HG02763 (cell line): ENCODE data around the gene NTN1.

Source experiments
- ATAC-seq: cut with Tn5 transposase; IDR thresholded peaks from one replicate; pipeline ENCODE4 v1.9.1; 2021; ENCODE audit warnings: mild to moderate bottlenecking, moderate library complexity; ENCODE audit not compliant: unreplicated experiment

Gene NTN1

DNA sequence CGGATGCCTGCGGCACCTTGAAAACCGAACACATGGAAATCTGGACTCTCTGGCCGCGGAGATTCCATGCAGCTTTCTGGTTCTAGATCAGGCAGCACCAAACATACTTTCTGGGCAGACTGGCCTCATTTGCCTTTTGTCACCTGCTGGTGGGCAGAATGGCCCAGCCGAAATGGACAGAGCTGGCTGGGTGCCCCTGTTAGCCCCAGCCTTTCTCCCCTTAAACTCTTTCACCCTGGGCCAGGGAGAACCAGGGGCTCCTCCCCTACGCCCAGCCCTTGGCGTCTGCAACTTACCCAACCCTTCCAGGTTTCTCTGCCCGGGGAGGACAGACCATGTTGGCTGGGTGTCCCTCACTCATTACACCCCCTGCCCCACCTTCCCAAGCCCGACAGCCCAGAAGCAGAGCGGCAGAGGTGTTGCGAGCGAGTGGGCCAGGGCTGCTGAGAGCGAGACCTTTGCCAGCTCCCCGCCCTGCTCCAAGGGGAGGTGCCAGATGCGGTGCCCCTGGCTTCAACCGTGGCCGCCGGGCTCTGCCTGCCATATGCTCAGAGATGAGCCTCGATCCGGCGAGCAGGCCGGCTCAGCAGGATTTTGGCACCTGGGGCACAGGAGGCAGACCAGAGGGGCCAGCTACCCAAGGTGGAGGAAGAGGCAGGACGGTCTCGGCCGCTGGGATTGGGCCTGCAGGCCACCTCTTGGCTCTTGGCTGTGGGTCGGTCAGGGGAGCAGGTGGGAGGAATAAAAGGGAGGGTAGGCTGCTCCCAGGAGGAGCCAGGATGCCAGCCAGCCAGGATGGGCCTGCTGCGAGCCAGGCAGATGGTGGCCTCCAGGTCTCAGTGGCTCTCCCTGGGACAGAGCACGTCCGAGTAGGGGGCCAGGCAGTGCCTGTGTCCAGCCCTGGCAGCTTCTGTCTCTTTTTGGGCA lies 191.3 kb downstream of the NTN1 start:
- ATAC-seq = no peak

DNA sequence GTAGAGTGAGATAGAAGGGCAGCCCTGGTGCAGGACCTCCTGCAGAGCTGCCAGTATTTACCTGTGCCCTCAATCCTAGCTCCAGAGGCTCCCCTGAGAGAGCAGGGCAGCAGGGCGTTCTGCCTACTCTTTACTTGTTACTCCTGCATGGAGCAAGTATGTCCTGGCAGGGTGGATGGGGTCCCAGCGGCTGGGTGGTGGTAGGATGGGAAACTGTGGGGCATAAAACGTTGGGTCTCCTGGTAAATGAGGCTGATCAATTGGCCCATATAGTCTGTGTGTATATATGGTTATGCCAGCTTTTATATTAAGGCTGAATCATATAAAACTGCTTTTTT lies 192.0 kb downstream of the NTN1 start:
- no peak for ATAC-seq

DNA sequence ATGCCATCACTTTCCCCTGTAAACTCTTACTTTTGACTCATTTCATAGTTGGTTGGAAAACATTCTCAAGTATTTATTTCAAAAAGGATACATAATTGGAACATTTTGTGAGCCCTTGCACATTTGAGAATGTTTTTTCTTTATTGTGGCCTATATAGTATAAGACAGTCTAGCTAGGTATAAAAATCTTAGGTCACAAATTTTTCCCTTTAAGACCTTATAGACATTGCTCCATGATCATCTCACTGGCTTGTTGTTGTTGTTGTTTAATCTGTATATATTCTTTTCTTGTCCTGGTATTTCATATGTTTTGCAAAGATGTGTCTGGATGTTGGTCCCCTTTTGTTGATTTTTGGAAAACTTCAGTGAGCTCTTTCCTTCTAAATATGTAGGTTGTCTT lies 194.2 kb downstream of the NTN1 start:
- ATAC-seq = no peak

DNA sequence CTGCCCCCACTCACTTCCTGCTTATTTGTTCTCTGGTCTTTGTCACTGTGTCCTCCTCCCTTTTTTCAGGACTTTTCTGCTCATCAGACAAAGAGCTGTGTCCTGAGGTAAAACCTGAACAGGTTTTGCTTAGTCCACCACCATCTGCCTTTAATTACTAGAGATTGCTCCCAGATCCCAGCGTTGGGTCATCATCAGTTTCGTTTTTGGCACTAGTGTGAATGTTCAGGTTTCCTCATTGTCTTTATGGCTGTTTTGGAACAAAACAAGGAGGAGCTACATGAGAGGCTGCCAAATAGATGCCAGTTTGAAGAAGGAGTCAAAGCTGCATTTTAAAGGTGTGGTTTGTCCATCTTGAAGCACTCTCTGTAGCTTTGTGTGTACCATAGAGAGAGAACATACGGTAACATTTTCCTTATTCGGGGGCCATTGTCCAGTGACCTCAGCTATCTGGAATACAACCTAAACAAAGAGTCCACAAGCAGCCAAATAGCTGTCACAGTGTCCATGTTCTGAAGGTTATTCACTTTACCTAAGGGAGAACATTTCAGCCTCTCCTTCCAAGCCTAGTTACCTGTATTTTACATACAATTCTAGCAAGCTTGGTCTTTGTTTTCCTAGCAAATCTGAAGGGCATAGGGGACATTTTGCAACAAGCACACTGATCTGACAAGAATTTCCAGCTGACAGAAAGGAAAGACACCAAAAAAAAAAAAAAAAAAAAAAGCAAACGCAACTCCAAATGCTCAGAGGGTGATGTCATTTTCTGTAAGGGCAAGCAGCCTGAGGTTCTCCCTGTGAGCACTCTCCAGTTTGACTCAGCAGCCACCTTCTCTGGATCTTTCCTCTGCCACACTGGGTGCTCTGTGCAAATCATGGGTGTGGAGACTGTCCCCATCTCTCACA lies 196.1 kb downstream of the NTN1 start:
- no peak for ATAC-seq

DNA sequence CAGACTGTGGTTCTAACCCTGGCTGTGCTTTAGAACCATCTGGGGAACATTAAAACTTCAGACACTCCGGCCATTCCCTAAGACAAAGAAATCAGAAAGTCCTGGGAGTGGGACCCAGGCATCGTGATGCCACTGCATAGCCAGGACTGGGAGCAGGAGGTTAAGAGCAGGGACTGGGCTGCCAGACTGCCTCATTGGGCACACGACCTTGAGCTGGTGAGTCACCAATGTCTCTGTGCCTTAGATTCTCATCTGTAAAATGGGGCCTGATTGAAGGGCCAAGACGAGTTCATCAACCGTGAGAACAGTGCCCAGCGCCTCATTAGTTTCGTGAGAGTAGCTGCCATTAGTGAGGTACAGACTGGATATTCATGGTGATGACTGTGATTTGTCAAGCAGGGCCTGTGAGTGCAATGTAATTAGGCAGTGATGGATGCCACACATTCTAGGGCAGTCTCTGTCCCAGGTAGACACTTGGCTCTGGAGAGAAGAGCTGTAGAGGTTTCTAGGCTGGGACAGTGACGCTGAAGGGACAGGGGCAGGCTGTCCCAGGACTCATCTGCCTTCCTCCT lies 196.8 kb downstream of the NTN1 start:
- no peak for ATAC-seq

DNA sequence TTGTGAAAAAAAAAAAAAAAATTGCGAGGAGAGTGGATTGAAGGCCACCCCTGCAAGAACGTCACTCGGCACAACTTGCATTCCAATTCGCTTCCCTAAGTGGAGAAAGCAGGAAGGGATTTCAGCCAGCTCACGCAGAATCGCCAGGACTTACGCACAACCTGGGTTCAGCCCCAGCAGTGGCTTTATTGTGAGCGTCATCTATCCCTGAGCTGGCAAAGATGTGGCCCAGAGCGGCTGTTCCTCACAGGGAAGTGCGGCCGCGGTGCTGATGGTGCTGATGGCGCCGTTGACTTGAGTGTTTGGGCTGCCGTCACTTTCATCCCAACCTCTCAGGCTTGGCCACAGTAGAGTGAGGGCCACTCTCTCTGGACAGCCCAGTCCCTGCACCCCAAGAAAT lies 197.6 kb downstream of the NTN1 start:
- no peak for ATAC-seq

DNA sequence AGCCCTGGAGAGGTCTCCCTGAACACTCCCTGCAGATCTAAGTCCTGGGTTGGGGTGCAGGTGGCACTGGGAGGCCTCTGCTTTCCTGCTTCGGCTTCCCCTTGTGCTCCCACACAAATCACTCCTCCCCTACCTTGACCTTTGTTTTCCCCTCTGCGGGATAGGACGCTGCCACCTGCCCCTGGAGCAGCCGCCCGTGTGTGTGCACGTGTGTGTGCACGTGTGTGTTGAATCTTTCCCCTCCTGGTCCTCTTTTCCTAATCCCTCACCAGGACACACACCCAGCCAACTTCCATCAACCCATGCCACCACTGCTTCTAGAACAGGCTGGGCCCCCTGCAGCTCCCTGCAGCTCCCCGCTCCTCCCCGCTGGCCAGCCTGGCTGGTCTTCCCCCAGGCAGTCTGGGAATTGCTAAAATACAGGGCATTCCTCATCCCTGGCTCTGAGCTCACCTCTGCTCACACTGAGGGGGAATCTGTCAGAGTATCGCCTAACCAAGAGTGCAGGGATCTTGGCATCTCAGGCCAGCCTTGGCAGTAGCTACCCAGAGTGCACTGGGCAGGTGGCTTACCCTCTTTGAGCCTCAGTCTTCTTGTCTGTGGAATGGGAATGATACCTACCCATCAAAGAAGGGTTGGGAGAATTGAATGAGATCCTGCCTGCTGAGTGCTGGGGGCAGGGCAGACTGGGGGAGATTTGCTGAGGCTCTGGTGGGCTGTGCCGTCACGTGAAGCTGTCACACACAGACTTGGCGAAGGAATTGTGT lies 198.5 kb downstream of the NTN1 start:
- no peak for ATAC-seq

DNA sequence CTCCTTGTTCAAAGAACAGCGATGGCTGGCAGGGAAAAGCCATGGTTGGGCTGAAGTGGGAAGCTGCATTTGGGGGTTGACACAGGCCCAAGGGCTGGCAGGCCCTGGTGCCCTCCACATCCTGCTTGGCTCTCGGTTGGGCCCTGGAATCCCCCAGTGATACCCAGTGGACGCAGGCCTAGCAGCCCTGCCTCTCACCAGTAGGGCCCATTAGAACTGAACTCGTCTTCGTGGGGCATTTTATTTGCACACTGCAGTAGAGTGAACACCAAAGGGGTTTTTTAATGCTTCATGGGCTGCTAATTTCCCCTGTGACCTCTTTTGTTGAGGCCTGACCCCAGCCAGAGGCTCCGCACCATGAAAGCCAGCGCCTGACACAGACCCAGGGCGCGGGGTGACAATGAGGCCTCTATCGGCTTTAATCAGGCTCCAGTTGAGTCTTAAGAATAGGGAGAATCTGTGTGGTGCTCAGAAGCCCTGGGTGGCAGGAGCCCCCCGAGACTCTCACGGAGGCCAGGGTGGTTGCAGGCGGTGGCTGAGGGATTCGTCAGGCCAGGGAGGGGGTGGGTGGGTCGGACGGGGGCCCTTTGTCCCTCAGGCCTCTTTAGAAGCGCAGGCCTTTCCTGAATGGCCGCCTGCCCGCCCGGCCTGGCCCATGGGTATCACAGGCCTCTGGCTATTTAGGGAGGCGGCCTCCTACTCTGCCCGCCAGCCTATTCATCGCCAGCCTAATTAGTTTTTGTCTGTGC lies 199.3 kb downstream of the NTN1 start:
- no peak for ATAC-seq

DNA sequence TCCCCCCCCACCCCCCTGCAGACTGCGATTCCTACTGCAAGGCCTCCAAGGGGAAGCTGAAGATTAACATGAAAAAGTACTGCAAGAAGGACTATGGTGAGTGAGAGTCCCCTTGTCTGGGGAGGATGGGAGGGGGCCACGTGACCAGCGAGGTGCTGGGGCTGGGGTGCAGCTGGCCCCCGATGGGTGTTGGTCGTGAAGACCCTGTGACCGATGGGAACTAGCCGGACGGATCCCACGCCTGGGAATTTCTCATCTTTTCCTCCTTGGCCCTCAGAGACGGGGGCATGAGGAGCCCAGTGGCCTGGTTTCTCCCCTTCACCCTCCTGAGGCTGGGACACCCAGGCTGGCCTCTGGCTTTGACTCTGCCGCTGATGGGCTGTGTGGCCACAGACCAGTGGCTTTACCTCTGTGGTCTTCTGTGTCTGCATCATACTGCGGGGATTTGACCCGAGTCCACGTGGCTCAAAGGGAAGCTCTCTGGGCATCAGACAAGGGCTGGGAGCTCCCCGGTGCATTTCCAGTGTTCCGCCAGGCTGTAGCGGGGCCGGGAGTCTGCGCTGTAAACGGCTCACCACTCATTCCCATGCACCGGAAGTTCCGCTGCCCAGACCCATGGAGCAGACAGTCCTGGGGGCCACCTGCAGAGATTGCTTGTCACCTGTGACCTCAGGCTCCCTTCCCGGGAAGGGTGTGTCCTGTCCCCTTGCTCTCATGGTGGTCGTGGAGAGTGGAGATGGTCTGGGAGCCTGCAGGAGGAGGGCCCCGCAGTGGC lies 200.0 kb downstream of the NTN1 start:
- no peak for ATAC-seq

DNA sequence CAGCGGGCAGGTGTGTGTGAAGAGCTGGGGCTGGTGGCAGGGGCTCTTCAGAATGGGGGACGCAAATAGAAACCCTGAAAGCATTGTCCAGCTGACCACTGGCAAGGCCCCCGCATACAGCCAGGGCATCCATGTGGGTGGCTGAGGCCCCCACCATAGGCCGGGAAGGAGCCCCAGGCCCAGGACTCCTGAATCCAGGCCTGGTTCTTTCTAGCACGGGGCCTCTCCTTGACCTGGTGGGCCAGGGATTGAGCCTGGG lies 200.5 kb downstream of the NTN1 start:
- ATAC-seq = no peak

DNA sequence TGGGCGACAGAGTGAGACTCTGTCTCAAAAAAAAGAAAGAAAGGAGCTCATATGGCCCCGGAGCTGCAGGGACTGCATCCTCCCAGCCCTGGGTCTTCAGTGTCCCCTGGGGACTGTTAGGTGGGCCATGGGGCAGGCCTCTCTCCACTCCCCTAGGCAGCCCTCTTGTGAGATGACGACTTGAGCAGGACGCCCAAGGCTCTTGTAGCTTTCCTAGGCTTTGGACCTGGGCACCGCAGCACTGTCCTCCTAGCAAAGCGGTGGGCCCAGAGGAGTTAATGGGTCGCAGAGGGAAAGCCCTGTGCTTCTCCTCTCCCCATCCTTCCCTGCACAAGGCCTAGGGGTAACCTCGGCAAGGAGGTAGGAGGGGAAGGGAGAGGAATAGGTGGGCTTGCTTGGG lies 202.2 kb downstream of the NTN1 start:
- ATAC-seq = no peak

DNA sequence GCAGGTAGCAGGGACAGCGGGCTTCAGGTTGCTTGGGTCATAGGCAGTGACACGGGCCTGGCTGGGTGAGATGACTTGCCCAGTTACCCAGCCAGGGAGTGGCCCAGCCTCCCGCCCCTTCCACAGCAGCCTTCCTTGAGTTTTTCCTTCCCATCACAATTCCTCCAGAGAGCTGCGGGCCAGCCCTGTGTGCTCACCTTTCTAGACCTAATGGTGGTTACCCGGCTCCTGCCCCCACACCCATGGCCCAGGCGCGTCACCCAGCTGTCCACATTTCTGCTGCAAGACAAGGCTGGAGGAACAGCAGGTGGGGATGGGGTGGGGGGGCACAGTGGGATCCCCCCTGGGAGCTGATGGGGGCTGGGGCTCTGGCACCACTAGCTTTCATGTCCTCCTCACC lies 203.2 kb downstream of the NTN1 start:
- ATAC-seq = no peak

DNA sequence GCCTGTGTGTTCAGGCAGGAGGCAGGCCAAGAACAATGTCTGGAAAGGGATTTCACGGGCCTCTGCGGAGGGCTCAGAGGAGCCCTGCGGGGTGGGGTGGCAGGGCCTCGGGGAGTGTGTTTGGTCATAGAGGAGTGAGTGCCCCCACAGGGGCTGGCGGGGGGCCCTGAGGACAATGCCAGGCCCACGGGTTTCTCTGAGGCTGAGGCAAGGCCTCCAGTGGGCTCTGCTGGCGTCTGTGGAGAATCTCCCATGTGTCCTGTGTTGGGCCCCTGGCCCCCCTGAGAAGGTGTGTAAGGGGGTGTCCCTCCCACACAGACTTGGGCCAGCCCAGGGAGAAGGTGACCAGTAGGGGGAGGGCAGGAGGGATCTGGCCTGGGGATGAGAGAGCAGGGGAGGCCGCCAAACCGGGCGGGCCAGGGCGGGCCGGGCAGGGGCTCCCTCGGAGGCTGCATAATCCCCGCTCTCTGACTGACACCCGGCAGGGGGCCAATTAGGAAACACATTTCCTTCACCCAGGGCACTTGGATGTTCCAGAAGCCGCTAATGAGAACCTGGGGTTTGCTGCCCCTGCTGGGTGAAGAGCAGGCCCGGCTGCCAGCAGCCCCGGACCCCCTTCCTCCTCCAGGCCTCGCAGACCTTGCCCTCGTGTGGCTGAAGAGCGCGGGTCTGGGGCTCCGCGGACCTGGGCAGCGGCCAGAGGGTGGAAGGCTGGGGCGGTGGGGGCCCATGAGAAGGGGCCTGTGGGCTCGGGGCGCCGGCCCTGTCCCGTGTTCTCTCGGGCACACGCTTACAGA lies 204.2 kb downstream of the NTN1 start:
- no peak for ATAC-seq

DNA sequence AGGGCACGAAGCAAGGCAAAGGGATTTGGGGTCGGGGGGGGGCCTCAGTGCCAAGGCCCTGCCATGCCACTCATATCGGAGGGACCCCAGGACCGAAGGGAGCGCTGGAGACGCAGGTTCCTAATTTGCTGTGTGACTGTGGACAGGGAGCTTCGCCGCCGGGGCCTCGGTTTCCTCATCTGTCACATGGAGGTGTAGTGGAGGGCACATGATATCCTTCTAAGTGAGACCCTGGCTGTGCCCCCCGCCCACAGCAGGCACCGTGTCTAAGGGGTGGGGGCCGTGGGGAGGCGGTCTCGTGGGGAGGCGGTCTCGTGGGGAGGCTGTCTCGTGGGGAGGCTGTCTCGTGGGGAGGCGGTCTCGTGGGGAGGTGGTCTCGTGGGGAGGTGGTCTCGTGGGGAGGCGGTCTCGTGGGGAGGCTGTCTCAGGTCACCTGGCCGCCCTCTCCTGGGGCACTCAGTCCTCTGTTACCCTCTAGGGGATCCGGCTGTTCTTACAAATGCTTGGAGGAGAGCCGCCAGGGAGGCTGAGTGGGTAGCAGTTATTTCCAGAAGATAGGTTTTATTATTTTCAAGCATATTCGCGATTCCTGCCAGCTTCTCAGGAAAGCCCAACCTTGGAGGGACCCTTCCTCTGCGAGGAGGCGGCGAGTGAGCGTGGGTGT lies 205.0 kb downstream of the NTN1 start:
- no peak for ATAC-seq

DNA sequence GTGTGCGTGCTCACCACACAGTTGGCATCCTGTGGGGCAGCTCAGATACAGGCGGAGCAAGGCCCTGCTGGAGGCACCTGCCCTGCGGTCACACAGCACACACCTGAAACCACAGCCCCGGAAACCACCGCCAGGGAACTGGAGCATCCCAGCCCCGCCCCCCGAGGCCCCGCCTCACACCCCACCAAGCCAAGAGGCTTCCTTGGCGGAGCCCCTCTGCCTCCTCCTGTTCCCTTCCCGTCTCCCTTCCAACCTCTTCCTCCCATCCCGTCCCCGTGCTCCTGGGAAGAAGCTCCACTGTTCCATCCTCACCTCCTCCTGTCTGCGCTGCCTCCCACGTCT lies 205.5 kb downstream of the NTN1 start:
- no peak for ATAC-seq

DNA sequence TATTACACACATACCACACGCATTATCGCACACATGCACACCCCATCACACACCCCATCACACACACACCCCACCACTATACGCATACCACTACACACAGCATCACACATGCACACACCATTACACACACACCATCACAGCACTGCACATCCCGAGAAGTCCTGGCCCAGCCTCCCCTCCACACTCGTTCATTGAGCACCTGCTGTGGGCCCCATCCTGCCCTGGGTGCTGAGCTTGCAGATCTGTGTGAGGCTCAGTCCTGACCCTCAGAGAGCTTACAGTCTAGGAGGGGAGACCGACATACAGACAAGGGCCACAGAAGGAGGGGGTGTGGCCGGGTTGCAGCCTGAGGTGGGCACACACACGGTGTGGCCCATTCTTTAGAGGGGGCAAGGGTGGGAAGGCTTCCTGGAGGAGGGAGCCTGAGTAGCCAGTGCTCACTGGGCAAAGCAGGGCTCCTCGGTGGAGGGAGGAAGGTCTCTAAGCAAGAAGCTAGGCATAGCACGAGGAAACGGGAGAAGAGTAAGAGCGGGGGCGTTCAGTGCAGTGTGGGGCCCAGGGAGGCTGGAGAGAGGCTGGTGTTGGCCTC lies 206.6 kb downstream of the NTN1 start:
- no peak for ATAC-seq

DNA sequence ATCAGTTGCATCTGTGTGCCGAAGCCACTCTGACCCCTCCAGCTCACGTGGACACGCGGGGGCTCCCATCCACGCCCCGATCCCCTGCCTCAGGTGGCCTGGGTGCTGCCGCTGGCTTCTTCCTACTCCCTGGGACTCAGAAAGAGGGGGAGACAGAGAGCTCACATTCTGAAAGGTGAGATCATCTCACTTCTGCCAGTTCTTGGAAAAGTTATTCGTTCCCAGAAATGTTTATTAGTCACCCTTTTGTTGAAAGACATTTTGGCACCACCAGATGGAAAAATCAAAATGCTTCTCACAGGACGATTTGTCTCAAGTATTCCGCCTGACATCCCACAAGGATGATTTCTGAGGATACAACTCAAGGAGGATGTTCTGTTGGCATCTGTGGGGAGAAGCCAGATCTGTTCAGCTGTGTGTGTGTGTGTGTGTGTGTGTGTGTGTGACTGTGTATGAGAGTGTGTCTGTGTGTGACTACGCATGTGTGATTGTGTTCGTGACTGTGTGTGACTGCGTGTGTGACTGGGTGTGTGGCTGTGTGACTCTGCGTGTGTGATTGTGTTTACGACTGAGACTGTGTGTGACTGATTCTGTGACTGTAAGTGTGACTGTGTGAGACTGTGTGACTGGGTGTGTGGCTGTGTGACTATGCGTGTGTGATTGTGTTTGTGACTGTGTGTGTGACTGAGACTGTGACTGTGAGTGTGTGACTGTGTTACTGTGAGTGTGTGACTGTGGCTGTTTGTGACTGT lies 207.3 kb downstream of the NTN1 start:
- no peak for ATAC-seq
